Measurements from ENCODE around the gene PTTG1. TPM values are rescaled to one million over a fixed set of nuclear protein-coding genes. Genes with fewer than 3 reads are reported as not detected.

PTTG1 gene
- total and polyA plus RNA-seq, 9 of the 15 experiments (the other 6 are each of a cell fraction or from before 2014, with no cell fraction given), result 193 to 1,088 (median 349) TPM

DNA sequence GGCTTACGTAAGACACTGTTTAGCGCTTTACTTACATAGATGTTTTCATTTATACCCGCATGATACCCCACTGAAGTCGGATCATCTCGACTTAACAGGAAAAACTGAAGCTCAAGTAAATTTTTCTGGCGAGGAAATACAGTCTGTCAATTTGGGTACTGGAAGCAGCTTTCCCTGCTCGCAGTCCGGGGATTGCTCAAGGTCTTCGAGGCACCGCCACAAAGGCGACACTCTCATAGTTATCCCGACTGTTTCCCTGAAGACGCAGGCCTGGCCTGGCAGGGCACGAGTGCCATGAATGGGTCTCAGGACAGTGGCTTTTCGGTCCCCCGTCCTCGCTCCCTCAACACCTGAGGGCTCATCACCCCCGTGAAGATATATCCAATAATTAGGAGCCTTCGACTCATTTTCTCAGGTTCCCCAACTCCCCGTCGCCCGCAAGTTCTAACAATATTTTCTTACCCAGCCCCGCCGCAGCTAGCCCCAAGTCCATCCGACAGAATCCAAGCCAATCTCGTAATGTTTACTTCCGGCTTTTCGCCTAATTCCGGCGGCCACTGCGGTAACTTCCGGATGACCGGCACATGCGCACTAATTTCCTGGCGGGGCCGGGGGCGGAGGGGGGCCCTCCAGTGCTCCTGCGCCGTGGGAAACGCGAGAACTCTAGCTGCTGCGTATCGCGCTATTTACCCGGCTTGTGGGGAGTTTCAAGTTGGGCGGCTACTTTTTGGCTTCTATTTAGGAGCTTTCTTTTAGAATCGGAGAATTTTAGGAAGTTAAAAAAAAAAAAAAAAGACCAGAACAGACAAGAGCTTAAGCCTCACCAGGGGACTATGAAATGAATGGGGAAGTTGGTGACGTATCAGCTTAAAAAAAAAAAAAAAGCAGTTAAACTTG, 2.8 kb upstream of the PTTG1 start, which contains the start of gene SLU7 (continued):
- TF ChIP-seq, protein P1, sequence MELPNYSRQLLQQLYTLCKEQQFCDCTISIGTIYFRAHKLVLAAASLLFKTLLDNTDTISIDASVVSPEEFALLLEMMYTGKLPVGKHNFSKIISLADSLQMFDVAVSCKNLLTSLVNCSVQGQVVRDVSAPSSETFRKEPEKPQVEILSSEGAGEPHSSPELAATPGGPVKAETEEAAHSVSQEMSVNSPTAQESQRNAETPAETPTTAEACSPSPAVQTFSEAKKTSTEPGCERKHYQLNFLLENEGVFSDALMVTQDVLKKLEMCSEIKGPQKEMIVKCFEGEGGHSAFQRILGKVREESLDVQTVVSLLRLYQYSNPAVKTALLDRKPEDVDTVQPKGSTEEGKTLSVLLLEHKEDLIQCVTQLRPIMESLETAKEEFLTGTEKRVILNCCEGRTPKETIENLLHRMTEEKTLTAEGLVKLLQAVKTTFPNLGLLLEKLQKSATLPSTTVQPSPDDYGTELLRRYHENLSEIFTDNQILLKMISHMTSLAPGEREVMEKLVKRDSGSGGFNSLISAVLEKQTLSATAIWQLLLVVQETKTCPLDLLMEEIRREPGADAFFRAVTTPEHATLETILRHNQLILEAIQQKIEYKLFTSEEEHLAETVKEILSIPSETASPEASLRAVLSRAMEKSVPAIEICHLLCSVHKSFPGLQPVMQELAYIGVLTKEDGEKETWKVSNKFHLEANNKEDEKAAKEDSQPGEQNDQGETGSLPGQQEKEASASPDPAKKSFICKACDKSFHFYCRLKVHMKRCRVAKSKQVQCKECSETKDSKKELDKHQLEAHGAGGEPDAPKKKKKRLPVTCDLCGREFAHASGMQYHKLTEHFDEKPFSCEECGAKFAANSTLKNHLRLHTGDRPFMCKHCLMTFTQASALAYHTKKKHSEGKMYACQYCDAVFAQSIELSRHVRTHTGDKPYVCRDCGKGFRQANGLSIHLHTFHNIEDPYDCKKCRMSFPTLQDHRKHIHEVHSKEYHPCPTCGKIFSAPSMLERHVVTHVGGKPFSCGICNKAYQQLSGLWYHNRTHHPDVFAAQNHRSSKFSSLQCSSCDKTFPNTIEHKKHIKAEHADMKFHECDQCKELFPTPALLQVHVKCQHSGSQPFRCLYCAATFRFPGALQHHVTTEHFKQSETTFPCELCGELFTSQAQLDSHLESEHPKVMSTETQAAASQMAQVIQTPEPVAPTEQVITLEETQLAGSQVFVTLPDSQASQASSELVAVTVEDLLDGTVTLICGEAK (IDR thresholded peaks at IDR 0.05), result peak; percentile 92
- TF ChIP-seq, protein P1 (CRISPR knock-in tag; IDR thresholded peaks at IDR 0.05), result no peak
- no peak for TF ChIP-seq HEY1 (CRISPR knock-in tag; IDR thresholded peaks at IDR 0.05; ENCODE audit: borderline replicate concordance)
- TF ChIP-seq ASH1L (IDR thresholded peaks at IDR 0.05; ENCODE audit: borderline replicate concordance, low read depth, partially characterized antibody), result no peak
- no peak for TF ChIP-seq GTF2A2 (tag; IDR thresholded peaks at IDR 0.05)
- TF ChIP-seq SUPT5H (IDR thresholded peaks at IDR 0.05), result peak; percentile 90
- TF ChIP-seq, protein P2, sequence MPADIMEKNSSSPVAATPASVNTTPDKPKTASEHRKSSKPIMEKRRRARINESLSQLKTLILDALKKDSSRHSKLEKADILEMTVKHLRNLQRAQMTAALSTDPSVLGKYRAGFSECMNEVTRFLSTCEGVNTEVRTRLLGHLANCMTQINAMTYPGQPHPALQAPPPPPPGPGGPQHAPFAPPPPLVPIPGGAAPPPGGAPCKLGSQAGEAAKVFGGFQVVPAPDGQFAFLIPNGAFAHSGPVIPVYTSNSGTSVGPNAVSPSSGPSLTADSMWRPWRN (IDR thresholded peaks at IDR 0.05; ENCODE audit: low read depth), result no peak
- no peak for TF ChIP-seq TCF3 (CRISPR knock-in tag; IDR thresholded peaks at IDR 0.05)
- TF ChIP-seq, protein P3, sequence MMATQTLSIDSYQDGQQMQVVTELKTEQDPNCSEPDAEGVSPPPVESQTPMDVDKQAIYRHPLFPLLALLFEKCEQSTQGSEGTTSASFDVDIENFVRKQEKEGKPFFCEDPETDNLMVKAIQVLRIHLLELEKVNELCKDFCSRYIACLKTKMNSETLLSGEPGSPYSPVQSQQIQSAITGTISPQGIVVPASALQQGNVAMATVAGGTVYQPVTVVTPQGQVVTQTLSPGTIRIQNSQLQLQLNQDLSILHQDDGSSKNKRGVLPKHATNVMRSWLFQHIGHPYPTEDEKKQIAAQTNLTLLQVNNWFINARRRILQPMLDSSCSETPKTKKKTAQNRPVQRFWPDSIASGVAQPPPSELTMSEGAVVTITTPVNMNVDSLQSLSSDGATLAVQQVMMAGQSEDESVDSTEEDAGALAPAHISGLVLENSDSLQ (IDR thresholded peaks at IDR 0.05), result no peak
- no peak for TF ChIP-seq NCOA2 (IDR thresholded peaks at IDR 0.05; ENCODE audit: partially characterized antibody in 2 of 2)
- no peak for TF ChIP-seq POLR3G (IDR thresholded peaks at IDR 0.05; ENCODE audit: extremely low read depth, insufficient read length, insufficient replicate concordance)
- peak; percentile 16 for TF ChIP-seq RBM25 (IDR thresholded peaks at IDR 0.05; ENCODE audit: low read depth, low read length, severe bottlenecking)
- no peak for TF ChIP-seq CBX3 (IDR thresholded peaks at IDR 0.05; ENCODE audit: borderline replicate concordance in 1 of 2, low read length in 2 of 2)
- no peak for TF ChIP-seq ZNF311 (CRISPR knock-in tag; IDR thresholded peaks at IDR 0.05)

Measured in K562 (cell line).